RPMI7951 (cell line): Measurements from ENCODE around the gene KDM8. TPM values are rescaled to one million over a fixed set of nuclear protein-coding genes. Genes with fewer than 3 reads are reported as not detected.

Experiments used
- DNase-seq: peaks from one replicate; pipeline ENCODE4 v3.0.0-alpha.2; 2012; ENCODE audit warnings: low read depth
- total RNA-seq: library from RNA; depleted of rRNA; stranded (reverse); fragments of >200 nt; shearing (Covaris generic); gene quantifications from 2 replicates; pipeline ENCODE4 v1.2.3, GENCODE V29; 2014; rRNA removed

Gene KDM8
- total RNA-seq, 1 experiment from 2014 or later = 2.4 TPM

DNA sequence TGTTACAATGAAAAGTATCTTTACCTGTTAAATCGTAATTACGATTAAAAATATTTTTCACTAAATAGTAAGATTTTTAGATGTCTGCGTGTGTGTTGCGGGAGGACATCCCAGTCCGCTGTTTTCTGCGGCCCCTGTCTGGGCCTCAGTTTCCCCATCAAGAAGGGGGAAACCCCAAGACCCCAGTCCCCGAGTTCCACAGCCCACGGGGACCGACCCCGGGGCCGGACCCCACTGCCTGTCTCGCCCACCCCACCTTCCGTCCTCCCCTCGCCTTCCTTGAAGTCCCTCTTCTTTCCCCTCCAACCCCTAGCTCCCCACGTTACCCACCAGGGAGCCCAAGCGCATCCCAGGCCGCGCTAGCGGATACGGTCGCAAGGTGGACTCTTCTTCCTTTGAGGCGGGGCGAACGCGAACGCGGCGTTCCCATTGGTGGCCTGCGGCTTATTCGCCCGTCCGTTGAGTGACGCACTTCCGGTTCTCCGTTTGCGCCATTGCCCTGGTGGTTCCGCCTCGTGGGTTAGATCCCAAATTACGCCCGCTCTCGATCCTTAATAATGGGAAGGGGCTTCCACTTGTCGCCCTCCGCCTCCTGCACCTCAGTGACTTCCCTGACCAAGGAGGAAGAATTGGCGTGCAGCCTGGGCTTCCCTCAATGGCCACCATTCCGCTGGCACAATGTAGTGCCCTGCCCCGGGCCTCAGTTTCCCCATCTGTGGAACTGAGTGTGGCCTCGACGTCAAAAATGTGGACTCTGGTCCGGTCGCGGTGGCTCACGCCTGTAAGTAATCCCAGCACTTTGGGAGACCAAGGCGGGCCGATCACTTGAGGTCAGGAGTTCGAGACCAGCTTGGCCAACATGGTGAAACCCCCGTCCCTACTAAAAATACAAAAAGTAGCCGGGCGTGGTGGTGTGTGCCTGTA, 65.3 kb downstream of the KDM8 start, which contains the start of gene NSMCE1:
Gene NSMCE1, minus strand, starts transcription at position 397 of the 924 bp plus-strand sequence. CDS start 11,202 bp downstream, outside the sequence.
- DNase-seq = peak; percentile 93

- no peak for DNase-seq
These were observed 66.2 kb downstream of the KDM8 start for GRCh38 chr16:27269300-27270150.

DNA sequence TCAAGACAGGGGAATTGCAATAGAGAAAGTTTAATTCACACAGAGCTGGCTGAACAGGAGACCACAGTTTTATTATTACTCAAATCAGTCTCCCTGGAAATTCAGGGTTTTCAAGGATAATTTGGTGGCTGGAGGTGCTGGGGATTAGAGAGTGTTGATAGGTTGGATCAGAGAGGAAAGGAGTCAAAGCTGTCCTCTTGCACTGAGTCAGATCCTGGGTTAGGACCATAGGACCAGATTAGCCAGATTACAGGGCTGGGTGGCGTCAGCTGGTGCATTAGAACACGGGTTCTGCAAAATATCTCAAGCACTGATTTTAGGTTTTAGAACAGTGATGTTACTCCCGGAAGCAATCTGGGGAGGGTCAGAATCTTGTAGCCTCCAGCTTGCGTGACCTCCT, 67.0 kb downstream of the KDM8 start:
- no peak for DNase-seq

Other genes with a start within 250 kb of the KDM8 start
- not detected in 2 replicates for gene C16orf82, start 136.6 kb upstream of the KDM8 start, total RNA-seq
- 83.5 and 85.5 TPM in 2 replicates for gene NSMCE1, start 65.2 kb downstream of the KDM8 start, total RNA-seq
- gene IL4R, start 110.4 kb downstream of the KDM8 start, total RNA-seq = 23.9 and 27.6 TPM in 2 replicates
- 1.1 and 2.1 TPM in 2 replicates for gene IL21R, start 198.6 kb downstream of the KDM8 start, total RNA-seq